Endothelial cell of umbilical vein (primary cell): ENCODE measurements around the gene SPAG6. TPM values are rescaled to one million over a fixed set of nuclear protein-coding genes. Genes with fewer than 3 reads are reported as not detected.

Experiments
- BruUV-seq: library from RNA; stranded (reverse); fragments of 400-500 nt; replicated peaks from 2 replicates; lab custom pipeline; 2021; lab: Mats Ljungman, UMichigan
- CTCF ChIA-PET: fragments of 300-600, 350-600 bp; sonication (Branson Sonifier 250); formaldehyde crosslinking; loops from one replicate; lab custom pipeline; 2021; ENCODE audit warnings: antibody characterized with exemption, inconsistent platforms; lab: Charles Lee
- POLR2A ChIA-PET: fragments of 300-600, 350-600 bp; sonication (Branson Sonifier 250); formaldehyde crosslinking; loops from one replicate; lab custom pipeline; 2021; ENCODE audit warnings: antibody characterized with exemption, inconsistent platforms; lab: Charles Lee
- DNase-seq: peaks from one replicate; pipeline ENCODE4 v3.0.0-alpha.2; 2011; ENCODE audit warnings: low read depth, low spot score
- FAIRE-seq: peaks from 2 replicates; lab custom pipeline; 2011; peaks lifted over from hg19 to GRCh38; lab: Jason Lieb, UNC
- H2AFZ ChIP-seq: 2 replicates; pipeline ENCODE4 v1.6.0; 2012; ENCODE audit warnings: low read depth, low read length, control low read depth, inconsistent platforms
- H3K27ac ChIP-seq: 2 replicates; pipeline ENCODE4 v1.5.1; 2011; ENCODE audit warnings: low read depth, mild to moderate bottlenecking, control low read depth, low read length, moderate library complexity; ENCODE audit not compliant: insufficient read depth
- H3K27me3 ChIP-seq, 2 experiments: 2 replicates each; pipeline versions ENCODE4 v1.6.0 to v1.6.1; 2011; ENCODE audit warnings: low read length in 2 of 2, mixed read lengths in 1 of 2; ENCODE audit not compliant: control insufficient read depth in 2 of 2, insufficient read depth in 2 of 2
- H3K36me3 ChIP-seq, 2 experiments: 2 replicates in 1 of 2; 3 replicates in 1 of 2; pipeline ENCODE4 v1.5.1; 2011; ENCODE audit warnings: low read length in 2 of 2, mild to moderate bottlenecking in 1 of 2, moderate library complexity in 1 of 2; ENCODE audit not compliant: control insufficient read depth in 2 of 2, insufficient read depth in 2 of 2; ENCODE audit errors: extremely low read depth in 1 of 2
- H3K4me1 ChIP-seq: 3 replicates; pipeline ENCODE4 v1.5.1; 2011; ENCODE audit warnings: mild to moderate bottlenecking, low read length; ENCODE audit not compliant: control insufficient read depth, insufficient read depth; ENCODE audit errors: extremely low read depth
- H3K4me2 ChIP-seq: 2 replicates; pipeline ENCODE4 v1.6.1; 2011; ENCODE audit warnings: low read length, control low read depth, mixed read lengths; ENCODE audit not compliant: insufficient read depth
- H3K4me3 ChIP-seq, 3 experiments: fragments of 200-600 bp in 1 of 3; sonication (generic), shearing (Covaris generic) in 1 of 3; replicated peaks in 1 of 3; 2 replicates each; pipeline ENCODE4 v1.5.1; 2011 to 2016; ENCODE audit warnings: control low read depth in 3 of 3, low read length in 3 of 3, mild to moderate bottlenecking in 2 of 3, inconsistent platforms in 1 of 3, low read depth in 1 of 3, moderate library complexity in 1 of 3; ENCODE audit not compliant: insufficient read depth in 1 of 3
- H3K79me2 ChIP-seq: 2 replicates; pipeline ENCODE4 v1.6.0; 2012; ENCODE audit warnings: low read length, inconsistent platforms; ENCODE audit not compliant: control insufficient read depth, insufficient read depth
- H3K9ac ChIP-seq: replicated peaks from 2 replicates; pipeline ENCODE3; 2011; ENCODE audit warnings: low read length, control low read depth; ENCODE audit not compliant: insufficient read depth; ENCODE audit errors: extremely low read depth
- H3K9me1 ChIP-seq: replicated peaks from 3 replicates; pipeline ENCODE4 v1.6.0; 2011; ENCODE audit warnings: mild to moderate bottlenecking, low read length; ENCODE audit not compliant: control insufficient read depth, insufficient read depth; ENCODE audit errors: extremely low read depth
- H3K9me3 ChIP-seq: replicated peaks from 2 replicates; pipeline ENCODE4 v1.5.1; 2012; ENCODE audit warnings: low read length, inconsistent platforms; ENCODE audit not compliant: control insufficient read depth, insufficient read depth
- H4K20me1 ChIP-seq: replicated peaks from 2 replicates; pipeline ENCODE3; 2011; ENCODE audit warnings: mild to moderate bottlenecking, low read length; ENCODE audit not compliant: control insufficient read depth, insufficient read depth; ENCODE audit errors: extremely low read depth
- CTCF ChIP-seq, 2 donors: IDR thresholded peaks; 1 replicate in 1 of 2; 2 replicates in 1 of 2; pipeline ENCODE4 v1.5.1; 2011; ENCODE audit warnings: low read length in 2 of 2, mild to moderate bottlenecking in 2 of 2, moderate library complexity in 2 of 2, control low read depth in 1 of 2, inconsistent platforms in 1 of 2, low read depth in 1 of 2; ENCODE audit not compliant: insufficient read depth in 1 of 2; ENCODE audit errors: extremely low read depth in 1 of 2
- EZH2 ChIP-seq: IDR thresholded peaks from 2 replicates; pipeline ENCODE4 v1.6.1; 2012; ENCODE audit warnings: borderline replicate concordance, low read depth, mild to moderate bottlenecking, moderate library complexity, low read length, inconsistent platforms; ENCODE audit not compliant: severe bottlenecking
- FOS ChIP-seq: IDR thresholded peaks from 2 replicates; pipeline ENCODE4 v1.6.1; 2011; ENCODE audit warnings: mild to moderate bottlenecking, low read length, moderate library complexity, borderline replicate concordance; ENCODE audit not compliant: insufficient read depth
- GATA2 ChIP-seq: IDR thresholded peaks from 2 replicates; pipeline ENCODE4 v1.7.0; 2011; ENCODE audit warnings: low read depth, mild to moderate bottlenecking, moderate library complexity, mixed read lengths, low read length; ENCODE audit not compliant: insufficient read length, insufficient read depth
- JUN ChIP-seq: IDR thresholded peaks from 2 replicates; pipeline ENCODE4 v1.6.1; 2011; ENCODE audit warnings: borderline replicate concordance, low read depth; ENCODE audit not compliant: insufficient read length, insufficient read depth
- MAX ChIP-seq: IDR thresholded peaks from 2 replicates; pipeline ENCODE4 v1.6.1; 2011; ENCODE audit not compliant: insufficient read depth, insufficient read length
- MYC ChIP-seq: IDR thresholded peaks from one replicate; pipeline ENCODE4 v1.6.1; 2011; ENCODE audit warnings: mild to moderate bottlenecking, low read depth, low read length
- POLR2A ChIP-seq: IDR thresholded peaks from 2 replicates; pipeline ENCODE4 v1.6.1; 2012; ENCODE audit warnings: low read depth, mild to moderate bottlenecking, control low read depth, low read length
- POLR2AphosphoS5 ChIP-seq: IDR thresholded peaks from 2 replicates; pipeline ENCODE4 v1.6.1; 2012; ENCODE audit warnings: low read depth, mild to moderate bottlenecking, control low read depth, low read length, moderate library complexity; ENCODE audit not compliant: insufficient read depth
- dilution Hi-C: fragments of 300-500 bp; cut with MboI; formaldehyde crosslinking; loops from one replicate; pipeline ENCODE4 v1.15.0; 2019; ENCODE audit warnings: low sequenced_read_pairs; ENCODE audit not compliant: extremely low pct_ligation_motif_present
- intact Hi-C: fragments of 100-400 bp; cut with micrococcal nuclease; formaldehyde crosslinking; loops from one replicate; pipeline ENCODE4 v1.10.0; 2022
- polyA plus RNA-seq, 4 experiments: library from polyadenylated mRNA; depleted of rRNA in 3 of 4; stranded (reverse) in 3 of 4; unstranded in 1 of 4; fragments of >200 nt; gene quantifications; 2 replicates each; pipeline versions ENCODE4 v1.2.1 to v1.2.3, GENCODE V29; 2011 to 2012; ENCODE audit warnings: missing spikeins in 1 of 4
- total RNA-seq: library from RNA; stranded (reverse); gene quantifications from 2 replicates; pipeline ENCODE4 v1.2.3, GENCODE V29; 2021

Gene SPAG6
- total and polyA plus RNA-seq, 2 donors (not counting 3 experiments of a cell fraction or from before 2014, with no cell fraction given): not detected

- Histone ChIP-seq H4K20me1 (no peaks in the 10 kb centered on the region), H3K9me3 (no peaks in the 10 kb centered on the region), H3K4me1 (no peaks in the 10 kb centered on the region), H3K9ac (no peak overlapping the region), H2AFZ (no peak overlapping the region), H3K27ac (no peak overlapping the region), H3K79me2 (no peaks in the 10 kb centered on the region), H3K27me3 (peaks cover 6 to 7% of the 10 kb centered on the region in 2 experiments), H3K4me2 (no peak overlapping the region), H3K4me3 (no peak overlapping the region), H3K9me1 (no peaks in the 10 kb centered on the region), H3K36me3 (no peaks in the 10 kb centered on the region)
- FAIRE-seq (no peak), DNase-seq (no peak)
- TF ChIP-seq MAX (no peak), POLR2AphosphoS5 (no peak), EZH2 (no peak), JUN (no peak)
- POLR2A ChIA-PET: no interaction called here
- CTCF ChIA-PET: no interaction called here
- intact Hi-C loops (no loop called here), dilution Hi-C loops (no loop called here)
- BruUV-seq: no TSS peak
These were observed 114.2 kb downstream of the SPAG6 start for GRCh38 chr10:22459496-22459895.

- Histone ChIP-seq H2AFZ (no peak overlapping the region), H3K4me3 (no peak overlapping the region), H4K20me1 (no peaks in the 10 kb centered on the region), H3K36me3 (no peaks in the 10 kb centered on the region), H3K79me2 (no peaks in the 10 kb centered on the region), H3K9me1 (no peaks in the 10 kb centered on the region), H3K4me1 (no peaks in the 10 kb centered on the region), H3K9ac (no peak overlapping the region), H3K9me3 (no peaks in the 10 kb centered on the region), H3K4me2 (no peak overlapping the region), H3K27ac (no peak overlapping the region), H3K27me3 (peaks cover 9 to 10% of the 10 kb centered on the region in 2 experiments)
- FAIRE-seq (no peak), DNase-seq (no peak)
- TF ChIP-seq FOS (no peak), EZH2 (no peak), POLR2A (no peak), POLR2AphosphoS5 (no peak), GATA2 (no peak), CTCF (IDR thresholded peaks at IDR 0.05; ENCODE audit: extremely low read depth in 1 of 2, insufficient read depth in 1 of 2, low read depth in 1 of 2, low read length in 2 of 2) (no peak), MAX (no peak), JUN (no peak), MYC (no peak)
- intact Hi-C loops: no loop called here
- ChIA-PET POLR2A (no interaction called here), CTCF (no interaction called here)
- dilution Hi-C loops: no loop called here
- no TSS peak for BruUV-seq
These were observed 114.8 kb downstream of the SPAG6 start for GRCh38 chr10:22460101-22460500.
